ENCODE data around the gene FIBP. TPM values are rescaled to one million over a fixed set of nuclear protein-coding genes. Genes with fewer than 3 reads are reported as not detected.

Gene FIBP
- total RNA-seq (100 to 1,000 TPM; 144 to 149 TPM), polyA plus RNA-seq (ENCODE audit: insufficient read depth, low read depth, low replicate concordance) (131 TPM)
- long read RNA-seq, donor 1, transcript FIBP-202 (10 exons, 1,248 nt): major isoform, 19 of 38 reads
- long read RNA-seq, donor 1, transcript FIBP-201 (10 exons, 1,261 nt): minor isoform, 5 of 38 reads
- long read RNA-seq, donor 1, partial matches to known transcripts: 7 of 38 reads
- long read RNA-seq, donor 1, other reads (novel, unspliced or antisense): 0 of 38 reads
- long read RNA-seq, donor 2, transcript FIBP-202 (10 exons, 1,248 nt): major isoform, 13 of 109 reads
- long read RNA-seq, donor 2, partial matches to known transcripts: 90 of 109 reads
- long read RNA-seq, donor 2, other reads (novel, unspliced or antisense): 0 of 109 reads

GRCh38 chr11:65888163-65888814 lies at the start of gene FIBP:
TSS of gene FIBP (minus strand) at chr11:65888471. CDS start at chr11:65888418, 53 bp downstream.
- Histone ChIP-seq H3K27ac (peak within 1 kb of the TSS; percentile 91 to 97), H3K4me1 (peaks cover 38% of the 10 kb centered on the region), H3K36me3 (ENCODE audit: low read depth, missing control alignments) (no peaks in the 10 kb centered on the region), H3K9me3 (no peaks in the 10 kb centered on the region), H3K27me3 (no peaks in the 10 kb centered on the region), H3K4me3 (peak within 1 kb of the TSS; percentile 73 to 83)
- peak; percentile 67 for TF ChIP-seq POLR2A (IDR thresholded peaks at IDR 0.05)
- TF ChIP-seq CTCF (IDR thresholded peaks at IDR 0.05): peak; percentile 74 to 93 (median 89)
- intact Hi-C loops (cut with DNase I; ENCODE audit: low total_unique reads): loop anchor here (10.0 kb wide), 1 partner anchor 97 kb away; no protein-coding TSS in a partner anchor
- peak; percentile 97 for DNase-seq
- WGBS, 2 donors: 1% methylated on average over 21 to 57 of the region's 57 CpGs

- no peak for TF ChIP-seq POLR2A (IDR thresholded peaks at IDR 0.05)
- no peak for TF ChIP-seq CTCF (IDR thresholded peaks at IDR 0.05)
- H3K4me3 ChIP-seq: no peak overlapping the region
- intact Hi-C loops (cut with DNase I; ENCODE audit: low total_unique reads): no loop called here
- H3K36me3 ChIP-seq (ENCODE audit: low read depth, missing control alignments): no peaks in the 10 kb centered on the region
- H3K27me3 ChIP-seq: no peaks in the 10 kb centered on the region
- DNase-seq: no peak
- no peaks in the 10 kb centered on the region for H3K4me1 ChIP-seq
- H3K9me3 ChIP-seq: no peaks in the 10 kb centered on the region
- WGBS, 2 donors: 47 to 59% methylated on average over 4 of the region's 4 CpGs
- H3K27ac ChIP-seq: no peak overlapping the region
These were observed 49.5 kb upstream of the FIBP start for GRCh38 chr11:65937766-65938165.

GRCh38 chr11:65934014-65934413 lies 45.7 kb upstream of the FIBP start:
- intact Hi-C loops (cut with DNase I; ENCODE audit: low total_unique reads): no loop called here
- no peaks in the 10 kb centered on the region for H3K27me3 ChIP-seq
- no peak for DNase-seq
- H3K9me3 ChIP-seq: no peaks in the 10 kb centered on the region
- WGBS, 2 donors: 40 to 48% methylated on average over 4 of the region's 4 CpGs
- peak overlapping the region in 1 of 2 donors; percentile 36 for H3K27ac ChIP-seq
- peaks cover 14% of the 10 kb centered on the region for H3K4me1 ChIP-seq
- no peak overlapping the region for H3K4me3 ChIP-seq
- TF ChIP-seq CTCF (IDR thresholded peaks at IDR 0.05): no peak
- no peak for TF ChIP-seq POLR2A (IDR thresholded peaks at IDR 0.05)
- H3K36me3 ChIP-seq (ENCODE audit: low read depth, missing control alignments): no peaks in the 10 kb centered on the region

- DNase-seq: no peak
- WGBS, 2 donors: 40 to 61% methylated on average over 7 to 9 of the region's 9 CpGs
- TF ChIP-seq CTCF (IDR thresholded peaks at IDR 0.05) (no peak), POLR2A (IDR thresholded peaks at IDR 0.05) (no peak)
These were observed 44.3 kb upstream of the FIBP start for GRCh38 chr11:65932558-65932919.

More at GRCh38 chr11:65932558-65932919, 44.3 kb upstream of the FIBP start:
- Histone ChIP-seq H3K36me3 (ENCODE audit: low read depth, missing control alignments) (no peaks in the 10 kb centered on the region), H3K27ac (peak overlapping the region in 1 of 2 donors; percentile 66), H3K4me3 (no peak overlapping the region), H3K27me3 (no peaks in the 10 kb centered on the region), H3K9me3 (no peaks in the 10 kb centered on the region), H3K4me1 (peaks cover 14% of the 10 kb centered on the region)
- intact Hi-C loops (cut with DNase I; ENCODE audit: low total_unique reads): no loop called here
